Subcutaneous adipose tissue (tissue), 4 donors: ENCODE results near the gene CCL17. TPM values are rescaled to one million over a fixed set of nuclear protein-coding genes. Genes with fewer than 3 reads are reported as not detected.

Experiments used
- total RNA-seq, 4 donors: library from RNA; depleted of rRNA; stranded (reverse); fragments of >200 nt; gene quantifications; one replicate each; pipeline ENCODE4 v1.1.0, GENCODE V29; 2016
- TF ChIP-seq, protein P1 (sequence below): fragments of 450-650 bp; IDR thresholded peaks from one replicate; pipeline ENCODE4 v1.5.1; 2016; ENCODE audit warnings: low read depth, mild to moderate bottlenecking, control low read depth, antibody characterized with exemption, moderate library complexity

The CCL17 gene
- total RNA-seq, 4 donors from 2014 or later: not detected

DNA sequence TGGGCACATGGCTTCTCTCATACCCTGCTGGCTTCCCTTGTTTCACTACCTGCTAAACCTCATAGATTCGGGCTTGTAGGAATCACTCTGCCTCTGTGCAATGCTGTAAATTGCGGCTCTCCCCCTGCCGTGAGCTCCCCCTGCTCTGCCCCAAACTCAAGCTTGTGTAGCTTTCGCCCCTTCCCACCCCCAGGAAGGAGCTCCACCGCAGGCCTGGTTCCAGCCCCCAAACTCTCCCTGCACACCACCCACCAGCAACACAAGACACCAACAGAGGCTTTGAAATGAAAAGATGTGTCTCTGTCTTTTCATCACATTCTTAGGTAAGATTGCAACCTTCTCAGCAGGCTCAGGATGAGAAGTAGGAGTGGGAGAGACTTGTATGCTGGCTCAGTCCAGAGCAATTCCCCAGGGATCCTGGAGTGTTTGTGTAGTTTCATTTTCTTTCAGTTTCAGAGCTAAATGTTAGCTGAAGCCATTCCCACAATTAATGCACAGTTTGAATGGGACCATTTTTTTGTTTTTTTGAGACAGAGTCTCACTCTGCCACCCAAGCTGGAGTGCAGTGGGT, 18.1 kb upstream of the CCL17 start:
- TF ChIP-seq, protein P1, sequence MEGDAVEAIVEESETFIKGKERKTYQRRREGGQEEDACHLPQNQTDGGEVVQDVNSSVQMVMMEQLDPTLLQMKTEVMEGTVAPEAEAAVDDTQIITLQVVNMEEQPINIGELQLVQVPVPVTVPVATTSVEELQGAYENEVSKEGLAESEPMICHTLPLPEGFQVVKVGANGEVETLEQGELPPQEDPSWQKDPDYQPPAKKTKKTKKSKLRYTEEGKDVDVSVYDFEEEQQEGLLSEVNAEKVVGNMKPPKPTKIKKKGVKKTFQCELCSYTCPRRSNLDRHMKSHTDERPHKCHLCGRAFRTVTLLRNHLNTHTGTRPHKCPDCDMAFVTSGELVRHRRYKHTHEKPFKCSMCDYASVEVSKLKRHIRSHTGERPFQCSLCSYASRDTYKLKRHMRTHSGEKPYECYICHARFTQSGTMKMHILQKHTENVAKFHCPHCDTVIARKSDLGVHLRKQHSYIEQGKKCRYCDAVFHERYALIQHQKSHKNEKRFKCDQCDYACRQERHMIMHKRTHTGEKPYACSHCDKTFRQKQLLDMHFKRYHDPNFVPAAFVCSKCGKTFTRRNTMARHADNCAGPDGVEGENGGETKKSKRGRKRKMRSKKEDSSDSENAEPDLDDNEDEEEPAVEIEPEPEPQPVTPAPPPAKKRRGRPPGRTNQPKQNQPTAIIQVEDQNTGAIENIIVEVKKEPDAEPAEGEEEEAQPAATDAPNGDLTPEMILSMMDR: no peak

DNA sequence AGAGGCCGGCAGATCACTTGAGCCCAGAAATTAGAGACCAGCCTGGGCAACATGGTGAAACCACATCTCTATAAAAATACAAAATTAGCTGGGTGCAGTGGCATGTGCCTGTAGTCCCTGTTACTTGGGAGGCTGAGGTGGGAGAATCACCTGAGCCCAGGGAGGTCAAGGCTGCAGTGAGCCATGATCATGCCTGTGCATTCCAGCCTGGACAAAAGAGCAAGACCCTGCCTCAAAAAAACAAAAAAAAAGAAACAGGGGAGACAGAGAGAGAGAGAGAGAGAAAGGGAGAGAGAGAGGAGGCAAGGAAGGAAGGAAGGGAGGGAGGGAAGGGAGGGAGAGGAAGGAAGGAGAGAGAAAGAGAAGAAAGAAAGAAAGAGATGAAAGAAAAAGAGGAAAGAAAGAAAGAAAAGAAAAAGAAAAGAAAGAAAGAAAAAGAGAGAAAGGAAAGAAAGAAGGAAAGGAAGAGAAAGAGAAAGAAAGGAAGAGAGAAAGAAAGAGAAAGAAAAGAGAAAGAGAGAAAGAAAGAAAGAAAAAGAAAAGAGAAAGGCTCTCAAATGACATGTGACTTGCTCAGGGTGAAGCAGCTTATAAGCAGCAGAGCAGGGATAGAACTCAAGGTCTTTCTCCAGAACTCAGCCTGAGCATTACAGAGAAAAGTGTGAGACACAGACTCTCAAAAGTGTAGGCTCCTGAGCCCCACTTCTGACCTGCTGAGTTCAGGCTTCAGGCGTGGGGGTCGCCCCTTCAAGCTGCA, 16.8 kb upstream of the CCL17 start:
- TF ChIP-seq, protein P1: no peak

DNA sequence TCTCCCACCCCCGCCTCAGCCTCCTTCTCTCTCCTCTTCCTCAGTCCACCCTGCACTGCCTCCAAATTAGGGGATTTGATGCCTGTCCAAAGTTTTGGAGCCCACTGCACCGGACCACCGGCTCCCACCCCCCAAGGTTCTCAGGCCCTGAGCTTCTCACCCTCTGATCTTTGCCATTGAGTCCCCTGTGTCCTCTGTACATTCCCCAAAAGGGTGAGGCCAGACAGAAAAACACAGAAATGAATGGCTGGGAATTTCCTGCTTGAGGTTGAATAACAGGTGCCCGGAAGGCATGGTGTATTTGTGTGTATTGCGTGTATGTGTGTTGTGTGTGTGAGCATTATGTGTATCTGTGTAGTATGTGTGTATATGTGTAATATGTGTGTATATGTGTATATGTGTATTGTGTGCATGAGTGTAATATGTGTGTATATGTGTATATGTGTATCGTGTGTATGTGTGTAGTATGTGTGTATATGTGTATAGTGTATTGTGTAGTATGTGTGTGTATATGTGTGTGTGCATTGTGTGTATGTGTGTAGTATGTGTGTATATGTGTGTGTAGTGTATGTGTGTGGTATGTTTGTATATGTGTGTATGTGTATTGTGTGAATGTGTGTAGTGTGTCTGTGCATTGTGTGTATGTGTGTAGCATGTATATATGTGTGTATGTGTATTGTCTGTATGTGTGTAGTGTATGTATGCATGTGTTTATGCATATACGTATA, 16.0 kb upstream of the CCL17 start:
- TF ChIP-seq, protein P1: no peak

DNA sequence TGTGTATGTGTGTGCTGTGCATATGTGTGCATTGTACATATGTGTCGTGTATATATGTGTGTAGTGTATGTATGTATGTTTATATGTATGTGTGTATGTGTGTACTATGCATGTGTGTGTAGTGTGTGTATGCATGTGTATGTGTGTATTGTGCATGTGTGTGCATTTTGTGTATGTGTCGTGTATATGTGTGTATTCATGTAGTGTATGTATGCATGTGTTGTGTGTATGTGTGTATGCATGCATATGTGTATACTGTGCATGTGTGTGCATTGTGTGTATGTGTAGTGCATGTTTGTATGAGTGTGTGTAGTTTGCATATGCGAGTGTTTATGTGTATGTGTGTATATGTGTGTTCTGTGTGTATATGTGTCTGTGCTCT, 15.5 kb upstream of the CCL17 start:
- TF ChIP-seq, protein P1: no peak

DNA sequence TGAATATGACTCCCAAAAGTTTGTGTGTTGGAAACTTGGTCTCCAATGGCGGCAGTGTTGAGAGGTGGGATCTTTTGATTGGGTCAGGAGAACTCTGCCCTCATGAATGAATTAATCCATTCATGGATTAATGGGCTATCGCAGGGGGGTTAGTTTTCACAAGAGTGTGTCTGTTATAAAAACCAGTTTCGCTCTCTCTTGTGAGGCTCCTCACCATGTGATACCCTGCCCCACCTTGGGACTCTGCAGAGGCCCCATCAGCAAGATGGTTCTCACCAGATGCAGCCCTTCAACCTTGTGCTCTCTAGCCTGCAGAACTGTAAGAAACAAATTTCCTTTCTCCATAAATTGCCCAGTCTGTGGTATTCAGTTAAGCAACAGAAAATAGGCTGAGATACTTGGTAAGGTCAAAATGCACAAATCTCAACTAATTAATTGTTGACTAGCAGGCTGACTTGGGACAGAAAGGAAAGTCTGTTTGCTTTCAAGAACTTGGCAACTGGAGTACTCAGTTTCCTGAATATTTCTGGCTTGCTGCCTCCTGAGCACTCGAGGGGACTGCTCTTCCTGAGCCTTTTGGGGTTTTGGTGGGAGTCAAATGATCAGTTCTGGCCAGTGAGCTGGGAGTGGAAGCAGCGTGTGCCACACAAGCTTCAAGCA, 13.8 kb upstream of the CCL17 start:
- TF ChIP-seq, protein P1: no peak

DNA sequence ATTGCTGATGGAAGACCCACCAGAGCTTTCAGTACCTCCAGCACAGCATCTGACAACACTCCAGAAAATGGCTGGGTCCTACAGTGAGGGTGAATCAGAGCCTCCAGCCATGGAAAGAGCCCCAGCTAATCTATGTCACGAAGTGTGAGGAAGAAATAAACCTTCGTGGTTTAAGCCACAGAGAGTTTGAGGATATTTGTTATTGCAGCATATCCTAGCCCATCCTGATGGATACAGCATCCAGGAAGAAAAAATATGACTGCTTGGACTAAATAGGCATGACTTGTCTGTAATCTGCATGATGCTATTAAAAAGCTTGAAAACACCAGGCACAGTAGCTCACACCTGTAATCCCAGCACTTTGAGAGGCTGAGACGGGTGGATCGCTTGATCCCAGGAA, 13.3 kb upstream of the CCL17 start:
- TF ChIP-seq, protein P1: no peak

DNA sequence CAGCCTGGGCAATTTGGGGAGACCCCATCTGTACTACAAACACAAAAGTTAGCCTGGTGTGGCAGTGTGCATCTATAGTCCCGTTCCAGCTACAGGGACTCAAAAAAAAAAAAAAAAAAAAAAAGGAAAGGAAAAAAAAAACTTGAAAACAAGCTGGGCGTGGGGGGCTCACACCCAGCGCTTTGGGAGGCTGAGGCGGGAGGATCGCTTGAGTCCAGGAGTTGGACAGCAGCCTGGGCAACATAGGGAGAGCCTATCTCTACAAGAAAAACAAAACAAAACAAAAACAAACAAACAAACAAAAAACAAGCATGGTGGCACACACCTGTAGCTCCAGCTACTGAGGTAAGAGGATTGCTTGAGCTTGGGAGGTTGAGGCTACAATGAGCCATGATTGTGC, 12.9 kb upstream of the CCL17 start:
- TF ChIP-seq, protein P1: no peak
